GM23338 (cell line): ENCODE measurements around the gene STRIP1. TPM values are rescaled to one million over a fixed set of nuclear protein-coding genes. Genes with fewer than 3 reads are reported as not detected.

Experiments used
- ATAC-seq: fragments of 200-7000 bp; cut with Tn5 transposase; 3 replicates; pipeline ENCODE4 v1.9.1; 2020
- DNase-seq: peaks from one replicate; pipeline ENCODE4 v3.0.0-alpha.2; 2015; ENCODE audit warnings: low spot score
- H2AFZ ChIP-seq: fragments of 200-600 bp; sonication (generic); 2 replicates; pipeline ENCODE4 v1.8.0; 2016; ENCODE audit warnings: antibody characterized with exemption, mild to moderate bottlenecking, moderate library complexity
- H3F3A ChIP-seq: fragments of 200-600 bp; sonication (generic); replicated peaks from 2 replicates; pipeline ENCODE4 v1.8.0; 2017; ENCODE audit warnings: antibody characterized with exemption, mixed run types, low read depth
- H3K27ac ChIP-seq: fragments of 200-600 bp; sonication (generic); 2 replicates; pipeline ENCODE4 v1.6.1; 2016; ENCODE audit warnings: low read depth
- H3K27me3 ChIP-seq: fragments of 200-600 bp; sonication (generic); 2 replicates; pipeline ENCODE4 v1.8.0; 2016; ENCODE audit warnings: mild to moderate bottlenecking, mixed run types, moderate library complexity; ENCODE audit not compliant: insufficient read depth
- H3K36me3 ChIP-seq: fragments of 200-600 bp; sonication (generic); 2 replicates; pipeline ENCODE4 v1.8.0; 2016; ENCODE audit warnings: mild to moderate bottlenecking; ENCODE audit not compliant: insufficient read depth
- H3K4me1 ChIP-seq: fragments of 200-600 bp; sonication (generic); 2 replicates; pipeline ENCODE4 v1.8.0; 2016; ENCODE audit warnings: mild to moderate bottlenecking, moderate library complexity; ENCODE audit not compliant: insufficient read depth
- H3K4me2 ChIP-seq: fragments of 200-600 bp; sonication (generic); 2 replicates; pipeline ENCODE4 v1.7.1; 2017; ENCODE audit warnings: mixed run types
- H3K4me3 ChIP-seq: fragments of 200-600 bp; sonication (generic); 2 replicates; pipeline ENCODE4 v1.6.1; 2016; ENCODE audit warnings: mixed run types
- H3K79me2 ChIP-seq: fragments of 200-600 bp; sonication (generic); replicated peaks from 2 replicates; pipeline ENCODE4 v1.8.0; 2017; ENCODE audit warnings: mild to moderate bottlenecking; ENCODE audit not compliant: insufficient read depth
- H3K9me2 ChIP-seq: fragments of 200-600 bp; sonication (generic); 2 replicates; pipeline ENCODE4 v1.8.0; 2017; ENCODE audit not compliant: insufficient read depth
- H4K20me1 ChIP-seq: fragments of 200-600 bp; sonication (generic); replicated peaks from 2 replicates; pipeline ENCODE4 v1.8.0; 2017; ENCODE audit warnings: mild to moderate bottlenecking; ENCODE audit not compliant: insufficient read depth
- H3K27ac Mint-ChIP-seq: 2 replicates; pipeline ENCODE4 v1.8.0; 2020; ENCODE audit warnings: inconsistent platforms, mild to moderate bottlenecking, moderate library complexity, mixed read lengths
- H3K27me3 Mint-ChIP-seq: 3 replicates; pipeline ENCODE4 v1.8.0; 2022; ENCODE audit warnings: low read depth, mild to moderate bottlenecking, moderate library complexity, mixed read lengths, inconsistent platforms; ENCODE audit not compliant: insufficient read depth, poor library complexity
- H3K36me3 Mint-ChIP-seq: 3 replicates; pipeline ENCODE4 v1.8.0; 2021; ENCODE audit warnings: low read depth, mild to moderate bottlenecking, inconsistent platforms, moderate library complexity, mixed read lengths
- H3K4me1 Mint-ChIP-seq: 3 replicates; pipeline ENCODE4 v1.8.0; 2020; ENCODE audit warnings: mild to moderate bottlenecking, inconsistent platforms, mixed read lengths
- H3K4me3 Mint-ChIP-seq: 3 replicates; pipeline ENCODE4 v1.8.0; 2021; ENCODE audit warnings: moderate library complexity, mild to moderate bottlenecking, inconsistent platforms, mixed read lengths
- H3K9me3 Mint-ChIP-seq: 3 replicates; pipeline ENCODE4 v1.8.0; 2020; ENCODE audit warnings: moderate library complexity, mild to moderate bottlenecking, inconsistent platforms, mixed read lengths
- CREB1 ChIP-seq: fragments of 250-450 bp; sonication (Bioruptor Pico); IDR thresholded peaks from 2 replicates; pipeline ENCODE4 v1.5.0; 2020; ENCODE audit warnings: low read depth, mild to moderate bottlenecking, moderate library complexity
- EZH2 ChIP-seq: fragments of 200-600 bp; sonication (generic); IDR thresholded peaks from one replicate; pipeline ENCODE4 v1.8.0; 2017; ENCODE audit warnings: antibody characterized with exemption, mild to moderate bottlenecking, low read depth; ENCODE audit not compliant: unreplicated experiment
- EZH2phosphoT487 ChIP-seq: fragments of 200-600 bp; sonication (generic); IDR thresholded peaks from one replicate; pipeline ENCODE4 v1.8.1; 2018; ENCODE audit warnings: antibody characterized with exemption; ENCODE audit not compliant: unreplicated experiment
- JUNB ChIP-seq: IDR thresholded peaks from one replicate; pipeline ENCODE4 v1.6.1; 2016; ENCODE audit warnings: antibody characterized with exemption; ENCODE audit not compliant: unreplicated experiment
- NANOG ChIP-seq: IDR thresholded peaks from 2 replicates; pipeline ENCODE4 v1.6.1; 2016; ENCODE audit warnings: antibody characterized with exemption, borderline replicate concordance
- POLR2AphosphoS5 ChIP-seq: IDR thresholded peaks from 2 replicates; pipeline ENCODE4 v1.6.1; 2016; ENCODE audit warnings: antibody characterized with exemption, low read depth
- STAT1 ChIP-seq: IDR thresholded peaks from one replicate; pipeline ENCODE4 v1.6.1; 2016; ENCODE audit warnings: antibody characterized with exemption; ENCODE audit not compliant: unreplicated experiment
- ZNF331 ChIP-seq: fragments of 250-450 bp; sonication (Bioruptor Pico); IDR thresholded peaks from 2 replicates; pipeline ENCODE4 v1.5.0; 2020; ENCODE audit warnings: low read depth, mild to moderate bottlenecking, moderate library complexity
- polyA plus RNA-seq: library from polyadenylated mRNA; unstranded; fragments of >200 nt; fragmentation: Nextera tagmentation; extraction: Ambion mirVana; gene quantifications from 2 replicates; pipeline ENCODE4 v1.2.1, GENCODE V29; 2016
- total RNA-seq: library from RNA; depleted of rRNA; stranded (reverse); fragments of >200 nt; shearing (Covaris generic); gene quantifications from 2 replicates; pipeline ENCODE4 v1.2.3, GENCODE V29; 2014
- TF ChIP-seq, protein P1 (sequence below): IDR thresholded peaks from 2 replicates; pipeline ENCODE4 v1.6.1; 2016; ENCODE audit warnings: antibody characterized with exemption
- TF ChIP-seq, protein P2 (sequence below), 2 experiments: fragments of 200-600 bp in 1 of 2; sonication (generic) in 1 of 2; conservative IDR thresholded peaks; 2 replicates each; pipeline versions ENCODE4 v1.5.1 to v1.6.1; 2016 to 2017; ENCODE audit warnings: antibody characterized with exemption in 2 of 2, low read depth in 2 of 2, mild to moderate bottlenecking in 2 of 2, moderate library complexity in 1 of 2
- TF ChIP-seq, protein P3 (sequence below): fragments of 250-450 bp; sonication (Bioruptor Pico); IDR thresholded peaks from 2 replicates; pipeline ENCODE4 v1.5.0; 2020; ENCODE audit warnings: mild to moderate bottlenecking, moderate library complexity
- TF ChIP-seq, protein P4 (sequence below): IDR thresholded peaks from one replicate; pipeline ENCODE4 v1.6.1; 2018; ENCODE audit warnings: antibody characterized with exemption; ENCODE audit not compliant: unreplicated experiment

The STRIP1 gene
- total and polyA plus RNA-seq, 2 experiments from 2014 or later: 17.2 to 50.6 TPM

DNA sequence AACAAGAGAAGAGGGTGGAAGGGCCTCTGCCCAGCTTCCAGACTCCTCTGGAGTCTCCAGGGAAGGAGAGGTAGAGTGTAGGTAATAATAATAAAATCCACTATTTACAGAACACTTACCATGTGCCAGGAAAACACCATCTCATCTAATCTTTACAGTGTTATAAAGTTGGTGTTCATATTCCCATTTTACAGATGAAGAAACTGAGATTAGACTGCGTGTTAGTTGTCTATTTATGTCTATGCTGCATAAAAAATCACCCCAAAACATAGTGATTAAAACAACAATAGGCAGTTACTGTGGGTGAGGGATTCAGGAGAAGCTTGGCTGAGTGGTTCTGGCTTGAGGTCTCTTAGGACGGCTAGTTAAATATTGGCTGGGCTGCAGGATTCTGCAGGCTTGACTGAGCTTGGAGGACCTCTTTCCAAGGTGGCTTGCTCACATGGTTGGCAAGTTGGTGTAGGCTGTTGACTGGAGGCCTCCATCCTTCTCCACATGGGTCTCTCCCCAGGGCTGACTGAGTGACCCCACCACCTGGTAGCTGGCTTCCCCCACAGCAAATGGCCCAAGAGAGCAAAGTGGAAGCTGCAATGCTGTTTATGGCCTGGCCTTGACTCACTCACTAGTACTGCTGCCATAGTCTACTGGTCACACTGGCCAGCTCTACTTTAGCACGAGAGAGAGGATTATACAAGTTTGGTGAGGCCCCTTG, 42.5 kb downstream of the STRIP1 start:
- Histone ChIP-seq H3F3A (no peaks in the 10 kb centered on the region), H3K36me3 (no peaks in the 10 kb centered on the region), H3K4me2 (no peak overlapping the region), H3K9me2 (no peaks in the 10 kb centered on the region), H3K4me1 (no peaks in the 10 kb centered on the region), H3K27ac (no peak overlapping the region), H3K27me3 (peaks cover 70% of the 10 kb centered on the region), H4K20me1 (no peaks in the 10 kb centered on the region), H2AFZ (no peak overlapping the region), H3K79me2 (no peaks in the 10 kb centered on the region), H3K4me3 (no peak overlapping the region)
- no peaks in the 10 kb centered on the region; the same call in 2 of the 3 replicates for H3K4me1 Mint-ChIP-seq
- TF ChIP-seq JUNB (no peak), EZH2 (no peak), STAT1 (no peak), ZNF331 (no peak), NANOG (no peak), EZH2phosphoT487 (no peak), CREB1 (CRISPR knock-in tag) (no peak), POLR2AphosphoS5 (no peak)
- TF ChIP-seq, protein P1, sequence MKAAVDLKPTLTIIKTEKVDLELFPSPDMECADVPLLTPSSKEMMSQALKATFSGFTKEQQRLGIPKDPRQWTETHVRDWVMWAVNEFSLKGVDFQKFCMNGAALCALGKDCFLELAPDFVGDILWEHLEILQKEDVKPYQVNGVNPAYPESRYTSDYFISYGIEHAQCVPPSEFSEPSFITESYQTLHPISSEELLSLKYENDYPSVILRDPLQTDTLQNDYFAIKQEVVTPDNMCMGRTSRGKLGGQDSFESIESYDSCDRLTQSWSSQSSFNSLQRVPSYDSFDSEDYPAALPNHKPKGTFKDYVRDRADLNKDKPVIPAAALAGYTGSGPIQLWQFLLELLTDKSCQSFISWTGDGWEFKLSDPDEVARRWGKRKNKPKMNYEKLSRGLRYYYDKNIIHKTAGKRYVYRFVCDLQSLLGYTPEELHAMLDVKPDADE: no peak
- TF ChIP-seq, protein P2, sequence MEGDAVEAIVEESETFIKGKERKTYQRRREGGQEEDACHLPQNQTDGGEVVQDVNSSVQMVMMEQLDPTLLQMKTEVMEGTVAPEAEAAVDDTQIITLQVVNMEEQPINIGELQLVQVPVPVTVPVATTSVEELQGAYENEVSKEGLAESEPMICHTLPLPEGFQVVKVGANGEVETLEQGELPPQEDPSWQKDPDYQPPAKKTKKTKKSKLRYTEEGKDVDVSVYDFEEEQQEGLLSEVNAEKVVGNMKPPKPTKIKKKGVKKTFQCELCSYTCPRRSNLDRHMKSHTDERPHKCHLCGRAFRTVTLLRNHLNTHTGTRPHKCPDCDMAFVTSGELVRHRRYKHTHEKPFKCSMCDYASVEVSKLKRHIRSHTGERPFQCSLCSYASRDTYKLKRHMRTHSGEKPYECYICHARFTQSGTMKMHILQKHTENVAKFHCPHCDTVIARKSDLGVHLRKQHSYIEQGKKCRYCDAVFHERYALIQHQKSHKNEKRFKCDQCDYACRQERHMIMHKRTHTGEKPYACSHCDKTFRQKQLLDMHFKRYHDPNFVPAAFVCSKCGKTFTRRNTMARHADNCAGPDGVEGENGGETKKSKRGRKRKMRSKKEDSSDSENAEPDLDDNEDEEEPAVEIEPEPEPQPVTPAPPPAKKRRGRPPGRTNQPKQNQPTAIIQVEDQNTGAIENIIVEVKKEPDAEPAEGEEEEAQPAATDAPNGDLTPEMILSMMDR (conservative IDR thresholded peaks at IDR 0.05; ENCODE audit: low read depth in 2 of 2): no peak
- TF ChIP-seq, protein P3, sequence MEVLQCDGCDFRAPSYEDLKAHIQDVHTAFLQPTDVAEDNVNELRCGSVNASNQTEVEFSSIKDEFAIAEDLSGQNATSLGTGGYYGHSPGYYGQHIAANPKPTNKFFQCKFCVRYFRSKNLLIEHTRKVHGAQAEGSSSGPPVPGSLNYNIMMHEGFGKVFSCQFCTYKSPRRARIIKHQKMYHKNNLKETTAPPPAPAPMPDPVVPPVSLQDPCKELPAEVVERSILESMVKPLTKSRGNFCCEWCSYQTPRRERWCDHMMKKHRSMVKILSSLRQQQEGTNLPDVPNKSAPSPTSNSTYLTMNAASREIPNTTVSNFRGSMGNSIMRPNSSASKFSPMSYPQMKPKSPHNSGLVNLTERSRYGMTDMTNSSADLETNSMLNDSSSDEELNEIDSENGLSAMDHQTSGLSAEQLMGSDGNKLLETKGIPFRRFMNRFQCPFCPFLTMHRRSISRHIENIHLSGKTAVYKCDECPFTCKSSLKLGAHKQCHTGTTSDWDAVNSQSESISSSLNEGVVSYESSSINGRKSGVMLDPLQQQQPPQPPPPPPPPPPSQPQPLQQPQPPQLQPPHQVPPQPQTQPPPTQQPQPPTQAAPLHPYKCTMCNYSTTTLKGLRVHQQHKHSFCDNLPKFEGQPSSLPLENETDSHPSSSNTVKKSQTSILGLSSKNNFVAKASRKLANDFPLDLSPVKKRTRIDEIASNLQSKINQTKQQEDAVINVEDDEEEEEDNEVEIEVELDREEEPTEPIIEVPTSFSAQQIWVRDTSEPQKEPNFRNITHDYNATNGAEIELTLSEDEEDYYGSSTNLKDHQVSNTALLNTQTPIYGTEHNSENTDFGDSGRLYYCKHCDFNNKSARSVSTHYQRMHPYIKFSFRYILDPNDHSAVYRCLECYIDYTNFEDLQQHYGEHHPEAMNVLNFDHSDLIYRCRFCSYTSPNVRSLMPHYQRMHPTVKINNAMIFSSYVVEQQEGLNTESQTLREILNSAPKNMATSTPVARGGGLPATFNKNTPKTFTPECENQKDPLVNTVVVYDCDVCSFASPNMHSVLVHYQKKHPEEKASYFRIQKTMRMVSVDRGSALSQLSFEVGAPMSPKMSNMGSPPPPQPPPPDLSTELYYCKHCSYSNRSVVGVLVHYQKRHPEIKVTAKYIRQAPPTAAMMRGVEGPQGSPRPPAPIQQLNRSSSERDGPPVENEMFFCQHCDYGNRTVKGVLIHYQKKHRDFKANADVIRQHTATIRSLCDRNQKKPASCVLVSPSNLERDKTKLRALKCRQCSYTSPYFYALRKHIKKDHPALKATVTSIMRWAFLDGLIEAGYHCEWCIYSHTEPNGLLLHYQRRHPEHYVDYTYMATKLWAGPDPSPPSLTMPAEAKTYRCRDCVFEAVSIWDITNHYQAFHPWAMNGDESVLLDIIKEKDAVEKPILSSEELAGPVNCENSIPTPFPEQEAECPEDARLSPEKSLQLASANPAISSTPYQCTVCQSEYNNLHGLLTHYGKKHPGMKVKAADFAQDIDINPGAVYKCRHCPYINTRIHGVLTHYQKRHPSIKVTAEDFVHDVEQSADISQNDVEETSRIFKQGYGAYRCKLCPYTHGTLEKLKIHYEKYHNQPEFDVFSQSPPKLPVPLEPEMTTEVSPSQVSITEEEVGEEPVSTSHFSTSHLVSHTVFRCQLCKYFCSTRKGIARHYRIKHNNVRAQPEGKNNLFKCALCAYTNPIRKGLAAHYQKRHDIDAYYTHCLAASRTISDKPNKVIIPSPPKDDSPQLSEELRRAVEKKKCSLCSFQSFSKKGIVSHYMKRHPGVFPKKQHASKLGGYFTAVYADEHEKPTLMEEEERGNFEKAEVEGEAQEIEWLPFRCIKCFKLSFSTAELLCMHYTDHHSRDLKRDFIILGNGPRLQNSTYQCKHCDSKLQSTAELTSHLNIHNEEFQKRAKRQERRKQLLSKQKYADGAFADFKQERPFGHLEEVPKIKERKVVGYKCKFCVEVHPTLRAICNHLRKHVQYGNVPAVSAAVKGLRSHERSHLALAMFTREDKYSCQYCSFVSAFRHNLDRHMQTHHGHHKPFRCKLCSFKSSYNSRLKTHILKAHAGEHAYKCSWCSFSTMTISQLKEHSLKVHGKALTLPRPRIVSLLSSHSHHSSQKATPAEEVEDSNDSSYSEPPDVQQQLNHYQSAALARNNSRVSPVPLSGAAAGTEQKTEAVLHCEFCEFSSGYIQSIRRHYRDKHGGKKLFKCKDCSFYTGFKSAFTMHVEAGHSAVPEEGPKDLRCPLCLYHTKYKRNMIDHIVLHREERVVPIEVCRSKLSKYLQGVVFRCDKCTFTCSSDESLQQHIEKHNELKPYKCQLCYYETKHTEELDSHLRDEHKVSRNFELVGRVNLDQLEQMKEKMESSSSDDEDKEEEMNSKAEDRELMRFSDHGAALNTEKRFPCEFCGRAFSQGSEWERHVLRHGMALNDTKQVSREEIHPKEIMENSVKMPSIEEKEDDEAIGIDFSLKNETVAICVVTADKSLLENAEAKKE (CRISPR knock-in tag): no peak
- TF ChIP-seq, protein P4, sequence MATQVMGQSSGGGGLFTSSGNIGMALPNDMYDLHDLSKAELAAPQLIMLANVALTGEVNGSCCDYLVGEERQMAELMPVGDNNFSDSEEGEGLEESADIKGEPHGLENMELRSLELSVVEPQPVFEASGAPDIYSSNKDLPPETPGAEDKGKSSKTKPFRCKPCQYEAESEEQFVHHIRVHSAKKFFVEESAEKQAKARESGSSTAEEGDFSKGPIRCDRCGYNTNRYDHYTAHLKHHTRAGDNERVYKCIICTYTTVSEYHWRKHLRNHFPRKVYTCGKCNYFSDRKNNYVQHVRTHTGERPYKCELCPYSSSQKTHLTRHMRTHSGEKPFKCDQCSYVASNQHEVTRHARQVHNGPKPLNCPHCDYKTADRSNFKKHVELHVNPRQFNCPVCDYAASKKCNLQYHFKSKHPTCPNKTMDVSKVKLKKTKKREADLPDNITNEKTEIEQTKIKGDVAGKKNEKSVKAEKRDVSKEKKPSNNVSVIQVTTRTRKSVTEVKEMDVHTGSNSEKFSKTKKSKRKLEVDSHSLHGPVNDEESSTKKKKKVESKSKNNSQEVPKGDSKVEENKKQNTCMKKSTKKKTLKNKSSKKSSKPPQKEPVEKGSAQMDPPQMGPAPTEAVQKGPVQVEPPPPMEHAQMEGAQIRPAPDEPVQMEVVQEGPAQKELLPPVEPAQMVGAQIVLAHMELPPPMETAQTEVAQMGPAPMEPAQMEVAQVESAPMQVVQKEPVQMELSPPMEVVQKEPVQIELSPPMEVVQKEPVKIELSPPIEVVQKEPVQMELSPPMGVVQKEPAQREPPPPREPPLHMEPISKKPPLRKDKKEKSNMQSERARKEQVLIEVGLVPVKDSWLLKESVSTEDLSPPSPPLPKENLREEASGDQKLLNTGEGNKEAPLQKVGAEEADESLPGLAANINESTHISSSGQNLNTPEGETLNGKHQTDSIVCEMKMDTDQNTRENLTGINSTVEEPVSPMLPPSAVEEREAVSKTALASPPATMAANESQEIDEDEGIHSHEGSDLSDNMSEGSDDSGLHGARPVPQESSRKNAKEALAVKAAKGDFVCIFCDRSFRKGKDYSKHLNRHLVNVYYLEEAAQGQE: no peak
- DNase-seq: no peak
- no peaks in the 10 kb centered on the region for H3K9me3 Mint-ChIP-seq
- no peak overlapping the region for H3K27ac Mint-ChIP-seq
- H3K27me3 Mint-ChIP-seq: peaks cover 65% of the 10 kb centered on the region
- ATAC-seq: no peak
- H3K36me3 Mint-ChIP-seq: no peaks in the 10 kb centered on the region
- H3K4me3 Mint-ChIP-seq: no peak overlapping the region
